Natural killer cell treated with Interleukin-12 subunit alpha and Interleukin-12 subunit beta and Interleukin-15 and Interleukin-18, amount 100 ng/mL, for 72 hours (primary cell): ENCODE results near the gene KCNJ16. TPM values are rescaled to one million over a fixed set of nuclear protein-coding genes. Genes with fewer than 3 reads are reported as not detected.

Source experiments
- total RNA-seq, 2 donors: library from RNA; stranded (reverse); gene quantifications; one replicate each; pipeline ENCODE4 v1.2.3, GENCODE V29; 2022

KCNJ16 gene
- total RNA-seq, 2 donors from 2014 or later: not detected

Other genes starting within 250 kb of the KCNJ16 start
- gene KCNJ2, start 94.3 kb downstream of the KCNJ16 start, total RNA-seq: under 1 TPM; 0.29 to 0.42 TPM